ENCODE results near the gene THSD4. TPM values are rescaled to one million over a fixed set of nuclear protein-coding genes. Genes with fewer than 3 reads are reported as not detected.

THSD4 gene
- total RNA-seq, 1 experiment from 2014 or later, result 65.4 TPM

DNA sequence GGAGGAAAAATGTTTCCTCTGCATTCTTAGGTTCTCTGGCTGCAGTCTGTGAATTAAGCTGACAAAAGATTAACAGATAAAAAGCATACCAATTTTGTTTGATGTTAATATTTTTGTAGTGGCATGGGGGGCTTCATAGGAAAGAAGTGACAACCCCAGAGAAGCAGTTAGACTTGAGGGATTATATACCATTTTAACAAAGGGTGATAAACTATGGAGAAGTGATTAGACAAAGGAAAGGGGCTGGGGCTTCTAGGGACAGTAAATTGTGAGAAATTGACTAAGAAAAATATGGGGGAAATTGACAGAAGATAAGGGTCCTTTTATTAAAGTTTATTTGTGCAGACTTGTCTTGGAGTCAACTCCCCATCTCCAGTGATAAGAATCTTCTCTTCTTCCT lies 639.4 kb downstream of the THSD4 start:
- intact Hi-C loops (cut with micrococcal nuclease; ENCODE audit: unreplicated experiment), result no loop called here
- in situ Hi-C loops (cut with HindIII; ENCODE audit: low pct_unique_long_range_greater_than_20kb, low sequenced_read_pairs), result no loop called here
- POLR2A ChIA-PET, result no interaction called here

DNA sequence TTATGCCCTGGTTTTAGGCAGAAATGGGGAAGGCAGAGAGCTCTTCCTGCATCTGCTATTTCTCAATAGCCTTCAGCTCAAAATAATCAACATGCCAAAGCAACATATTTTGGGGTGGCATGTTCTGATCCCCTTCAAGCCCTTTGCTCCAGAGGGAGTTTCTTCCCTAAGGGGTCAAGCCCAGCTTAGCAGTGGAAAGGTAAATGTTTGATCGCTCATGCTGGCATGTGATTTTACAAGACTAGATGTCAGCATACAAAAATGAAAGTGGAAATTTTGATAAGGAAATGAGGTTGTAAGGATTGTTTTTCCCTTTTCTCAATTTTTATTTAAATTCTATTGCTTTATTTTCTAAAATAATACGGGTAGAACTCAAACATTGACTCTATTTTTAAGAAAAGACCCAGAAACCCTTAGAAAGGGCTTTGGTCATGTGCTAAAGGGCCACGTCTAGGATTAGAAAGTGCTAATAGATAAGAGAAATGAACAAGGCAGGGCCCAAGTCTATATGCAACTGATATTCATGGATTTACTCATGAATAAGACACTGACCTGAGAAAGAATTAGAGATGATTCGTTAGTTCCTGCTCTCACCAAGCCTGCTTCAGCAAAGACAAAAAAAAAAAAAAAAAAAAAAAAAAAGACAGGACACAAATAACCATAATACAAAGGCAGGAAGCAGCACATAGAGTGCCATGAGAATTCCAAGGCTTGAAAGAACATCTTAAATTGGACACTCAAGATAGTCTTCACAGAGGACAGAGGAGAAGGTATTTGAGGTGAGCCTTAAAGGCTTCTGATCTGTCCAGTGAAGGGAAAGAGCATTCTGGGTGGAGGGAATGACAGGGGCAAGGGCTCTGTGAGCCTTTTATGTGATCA lies 640.1 kb downstream of the THSD4 start:
- Histone ChIP-seq H3K27me3 (ENCODE audit: control insufficient read depth, insufficient read depth, low read length) (no peaks in the 10 kb centered on the region), H3K27ac (ENCODE audit: low read length) (no peak overlapping the region), H3K4me1 (ENCODE audit: control insufficient read depth, insufficient read depth, low read length) (peaks cover 12% of the 10 kb centered on the region), H3K4me3 (ENCODE audit: low read depth in 2 of 2, low read length in 2 of 2) (no peak overlapping the region), H3K36me3 (ENCODE audit: control insufficient read depth, insufficient read depth, low read length) (no peaks in the 10 kb centered on the region), H3K9me3 (ENCODE audit: control insufficient read depth, insufficient read depth, low read depth, low read length) (peaks cover 19% of the 10 kb centered on the region; the same call in 1 of the 2 replicates)
- ATAC-seq, result no peak
- POLR2A ChIA-PET, result no interaction called here
- CTCF ChIA-PET, result no interaction called here
- no TSS peak for BruUV-seq (replicated peaks)
- intact Hi-C loops (cut with micrococcal nuclease; ENCODE audit: unreplicated experiment) (no loop called here), in situ Hi-C loops (cut with HindIII; ENCODE audit: low pct_unique_long_range_greater_than_20kb, low sequenced_read_pairs) (no loop called here)
- DNase-seq (ENCODE audit: low read depth, low spot score), result no peak
- no peak for TF ChIP-seq TCF7L2 (IDR thresholded peaks at IDR 0.05; ENCODE audit: low read depth, low read length)
- TF ChIP-seq, protein P1, sequence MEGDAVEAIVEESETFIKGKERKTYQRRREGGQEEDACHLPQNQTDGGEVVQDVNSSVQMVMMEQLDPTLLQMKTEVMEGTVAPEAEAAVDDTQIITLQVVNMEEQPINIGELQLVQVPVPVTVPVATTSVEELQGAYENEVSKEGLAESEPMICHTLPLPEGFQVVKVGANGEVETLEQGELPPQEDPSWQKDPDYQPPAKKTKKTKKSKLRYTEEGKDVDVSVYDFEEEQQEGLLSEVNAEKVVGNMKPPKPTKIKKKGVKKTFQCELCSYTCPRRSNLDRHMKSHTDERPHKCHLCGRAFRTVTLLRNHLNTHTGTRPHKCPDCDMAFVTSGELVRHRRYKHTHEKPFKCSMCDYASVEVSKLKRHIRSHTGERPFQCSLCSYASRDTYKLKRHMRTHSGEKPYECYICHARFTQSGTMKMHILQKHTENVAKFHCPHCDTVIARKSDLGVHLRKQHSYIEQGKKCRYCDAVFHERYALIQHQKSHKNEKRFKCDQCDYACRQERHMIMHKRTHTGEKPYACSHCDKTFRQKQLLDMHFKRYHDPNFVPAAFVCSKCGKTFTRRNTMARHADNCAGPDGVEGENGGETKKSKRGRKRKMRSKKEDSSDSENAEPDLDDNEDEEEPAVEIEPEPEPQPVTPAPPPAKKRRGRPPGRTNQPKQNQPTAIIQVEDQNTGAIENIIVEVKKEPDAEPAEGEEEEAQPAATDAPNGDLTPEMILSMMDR (IDR thresholded peaks at IDR 0.05), result no peak
- TF ChIP-seq POLR2AphosphoS5 (IDR thresholded peaks at IDR 0.05; ENCODE audit: low read depth, low read length), result no peak
- TF ChIP-seq SIN3A (IDR thresholded peaks at IDR 0.05; ENCODE audit: borderline replicate concordance, insufficient read depth, low read depth, low read length), result no peak
- TF ChIP-seq, protein P2, sequence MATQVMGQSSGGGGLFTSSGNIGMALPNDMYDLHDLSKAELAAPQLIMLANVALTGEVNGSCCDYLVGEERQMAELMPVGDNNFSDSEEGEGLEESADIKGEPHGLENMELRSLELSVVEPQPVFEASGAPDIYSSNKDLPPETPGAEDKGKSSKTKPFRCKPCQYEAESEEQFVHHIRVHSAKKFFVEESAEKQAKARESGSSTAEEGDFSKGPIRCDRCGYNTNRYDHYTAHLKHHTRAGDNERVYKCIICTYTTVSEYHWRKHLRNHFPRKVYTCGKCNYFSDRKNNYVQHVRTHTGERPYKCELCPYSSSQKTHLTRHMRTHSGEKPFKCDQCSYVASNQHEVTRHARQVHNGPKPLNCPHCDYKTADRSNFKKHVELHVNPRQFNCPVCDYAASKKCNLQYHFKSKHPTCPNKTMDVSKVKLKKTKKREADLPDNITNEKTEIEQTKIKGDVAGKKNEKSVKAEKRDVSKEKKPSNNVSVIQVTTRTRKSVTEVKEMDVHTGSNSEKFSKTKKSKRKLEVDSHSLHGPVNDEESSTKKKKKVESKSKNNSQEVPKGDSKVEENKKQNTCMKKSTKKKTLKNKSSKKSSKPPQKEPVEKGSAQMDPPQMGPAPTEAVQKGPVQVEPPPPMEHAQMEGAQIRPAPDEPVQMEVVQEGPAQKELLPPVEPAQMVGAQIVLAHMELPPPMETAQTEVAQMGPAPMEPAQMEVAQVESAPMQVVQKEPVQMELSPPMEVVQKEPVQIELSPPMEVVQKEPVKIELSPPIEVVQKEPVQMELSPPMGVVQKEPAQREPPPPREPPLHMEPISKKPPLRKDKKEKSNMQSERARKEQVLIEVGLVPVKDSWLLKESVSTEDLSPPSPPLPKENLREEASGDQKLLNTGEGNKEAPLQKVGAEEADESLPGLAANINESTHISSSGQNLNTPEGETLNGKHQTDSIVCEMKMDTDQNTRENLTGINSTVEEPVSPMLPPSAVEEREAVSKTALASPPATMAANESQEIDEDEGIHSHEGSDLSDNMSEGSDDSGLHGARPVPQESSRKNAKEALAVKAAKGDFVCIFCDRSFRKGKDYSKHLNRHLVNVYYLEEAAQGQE (IDR thresholded peaks at IDR 0.05; ENCODE audit: insufficient read depth in 1 of 2, low read depth in 2 of 2, low read length in 1 of 2), result no peak

More for the DNA sequence above, 639.4 kb downstream of the THSD4 start:
- H3K4me3 ChIP-seq (ENCODE audit: low read depth in 2 of 2, low read length in 2 of 2), result no peak overlapping the region
- TF ChIP-seq, protein P2 (IDR thresholded peaks at IDR 0.05; ENCODE audit: insufficient read depth in 1 of 2, low read depth in 2 of 2, low read length in 1 of 2), result no peak
- TF ChIP-seq, protein P1 (IDR thresholded peaks at IDR 0.05), result no peak
- TF ChIP-seq SIN3A (IDR thresholded peaks at IDR 0.05; ENCODE audit: borderline replicate concordance, insufficient read depth, low read depth, low read length) (no peak), POLR2AphosphoS5 (IDR thresholded peaks at IDR 0.05; ENCODE audit: low read depth, low read length) (no peak), TCF7L2 (IDR thresholded peaks at IDR 0.05; ENCODE audit: low read depth, low read length) (no peak)
- DNase-seq (ENCODE audit: low read depth, low spot score), result no peak
- H3K27me3 ChIP-seq (ENCODE audit: control insufficient read depth, insufficient read depth, low read length), result no peaks in the 10 kb centered on the region
- peaks cover 12% of the 10 kb centered on the region for H3K4me1 ChIP-seq (ENCODE audit: control insufficient read depth, insufficient read depth, low read length)
- no peaks in the 10 kb centered on the region for H3K36me3 ChIP-seq (ENCODE audit: control insufficient read depth, insufficient read depth, low read length)
- CTCF ChIA-PET, result no interaction called here
- H3K27ac ChIP-seq (ENCODE audit: low read length), result no peak overlapping the region
- BruUV-seq (replicated peaks), result no TSS peak
- peaks cover 13% of the 10 kb centered on the region; the same call in 1 of the 2 replicates for H3K9me3 ChIP-seq (ENCODE audit: control insufficient read depth, insufficient read depth, low read depth, low read length)
- ATAC-seq, result no peak
